ENCODE measurements around the gene MAP2K7. TPM values are rescaled to one million over a fixed set of nuclear protein-coding genes. Genes with fewer than 3 reads are reported as not detected.

The MAP2K7 gene
- total RNA-seq, 1 experiment from 2014 or later, result 39.4 TPM

GRCh38 chr19:7943444-7944176 is 39.9 kb downstream of the MAP2K7 start, which contains the start of gene TIMM44 (continued):
- peak; percentile 64; the same call in 1 of the 2 replicates for TF ChIP-seq FOXK1 (CRISPR knock-in tag; IDR thresholded peaks at IDR 0.05)
- TF ChIP-seq IRF1 (CRISPR knock-in tag; IDR thresholded peaks at IDR 0.05), result no peak
- TF ChIP-seq CDX4 (CRISPR knock-in tag; IDR thresholded peaks at IDR 0.05; ENCODE audit: borderline replicate concordance), result no peak
- TF ChIP-seq, protein P1, sequence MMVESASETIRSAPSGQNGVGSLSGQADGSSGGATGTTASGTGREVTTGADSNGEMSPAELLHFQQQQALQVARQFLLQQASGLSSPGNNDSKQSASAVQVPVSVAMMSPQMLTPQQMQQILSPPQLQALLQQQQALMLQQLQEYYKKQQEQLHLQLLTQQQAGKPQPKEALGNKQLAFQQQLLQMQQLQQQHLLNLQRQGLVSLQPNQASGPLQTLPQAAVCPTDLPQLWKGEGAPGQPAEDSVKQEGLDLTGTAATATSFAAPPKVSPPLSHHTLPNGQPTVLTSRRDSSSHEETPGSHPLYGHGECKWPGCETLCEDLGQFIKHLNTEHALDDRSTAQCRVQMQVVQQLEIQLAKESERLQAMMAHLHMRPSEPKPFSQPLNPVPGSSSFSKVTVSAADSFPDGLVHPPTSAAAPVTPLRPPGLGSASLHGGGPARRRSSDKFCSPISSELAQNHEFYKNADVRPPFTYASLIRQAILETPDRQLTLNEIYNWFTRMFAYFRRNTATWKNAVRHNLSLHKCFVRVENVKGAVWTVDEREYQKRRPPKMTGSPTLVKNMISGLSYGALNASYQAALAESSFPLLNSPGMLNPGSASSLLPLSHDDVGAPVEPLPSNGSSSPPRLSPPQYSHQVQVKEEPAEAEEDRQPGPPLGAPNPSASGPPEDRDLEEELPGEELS (CRISPR knock-in tag; IDR thresholded peaks at IDR 0.05), result peak; percentile 22; the same call in 1 of the 2 replicates
- TF ChIP-seq ZNF416 (CRISPR knock-in tag; IDR thresholded peaks at IDR 0.05), result peak; percentile 4; the same call in 1 of the 2 replicates
- no peak for TF ChIP-seq ZNF121 (CRISPR knock-in tag; IDR thresholded peaks at IDR 0.05)
- TF ChIP-seq FOXP1 (CRISPR knock-in tag; IDR thresholded peaks at IDR 0.05; ENCODE audit: borderline replicate concordance), result peak; percentile 69
- TF ChIP-seq MXD4 (CRISPR knock-in tag; IDR thresholded peaks at IDR 0.05; ENCODE audit: borderline replicate concordance), result no peak
- TF ChIP-seq HMGXB4 (CRISPR knock-in tag; IDR thresholded peaks at IDR 0.05), result peak; percentile 42; the same call in 1 of the 2 replicates
- no peak for TF ChIP-seq KAT7 (CRISPR knock-in tag; IDR thresholded peaks at IDR 0.05; ENCODE audit: borderline replicate concordance)
- TF ChIP-seq, protein P2, sequence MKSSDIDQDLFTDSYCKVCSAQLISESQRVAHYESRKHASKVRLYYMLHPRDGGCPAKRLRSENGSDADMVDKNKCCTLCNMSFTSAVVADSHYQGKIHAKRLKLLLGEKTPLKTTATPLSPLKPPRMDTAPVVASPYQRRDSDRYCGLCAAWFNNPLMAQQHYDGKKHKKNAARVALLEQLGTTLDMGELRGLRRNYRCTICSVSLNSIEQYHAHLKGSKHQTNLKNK (CRISPR knock-in tag; IDR thresholded peaks at IDR 0.05), result no peak
- peak; percentile 76 for TF ChIP-seq TP53 (CRISPR knock-in tag; IDR thresholded peaks at IDR 0.05)
- peak; percentile 95 for TF ChIP-seq MAX (CRISPR knock-in tag; IDR thresholded peaks at IDR 0.05)
- TF ChIP-seq RORB (CRISPR knock-in tag; IDR thresholded peaks at IDR 0.05), result no peak
- no peak for TF ChIP-seq PREB (CRISPR knock-in tag; IDR thresholded peaks at IDR 0.05; ENCODE audit: borderline replicate concordance)
- TF ChIP-seq JUN (CRISPR knock-in tag; IDR thresholded peaks at IDR 0.05), result 0 out of 2 replicates have a peak, but pooled peaks have one; percentile 53

DNA sequence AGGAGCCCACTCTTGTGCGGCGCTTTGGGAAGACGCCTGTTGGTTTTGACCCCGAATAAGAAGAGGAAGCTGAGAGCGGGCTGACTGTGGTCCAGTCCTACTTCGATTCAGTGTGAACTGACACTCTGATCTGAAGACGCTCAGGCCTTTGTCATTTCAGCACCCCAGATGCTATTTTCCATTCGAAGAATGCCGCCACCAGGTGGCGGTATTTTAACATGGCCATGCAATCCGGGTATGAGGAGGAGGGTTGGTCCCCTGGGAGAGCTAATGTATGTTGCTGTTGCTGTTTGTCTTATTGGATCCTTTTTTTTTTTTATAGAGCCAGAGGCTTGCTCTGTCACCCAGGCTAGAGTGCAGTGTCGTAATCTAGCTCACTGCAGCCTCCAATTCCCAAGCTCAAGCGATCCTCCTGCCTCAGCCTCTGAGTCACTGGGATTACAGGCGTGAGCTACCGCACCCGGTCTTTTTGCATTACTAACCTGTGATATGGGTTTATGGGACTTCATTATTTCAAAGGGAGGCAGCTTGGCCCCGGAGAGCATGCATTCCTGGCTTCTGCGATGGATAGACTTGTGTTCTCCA is 40.6 kb downstream of the MAP2K7 start:
- peak; percentile 82 for TF ChIP-seq CTCF (IDR thresholded peaks at IDR 0.05)
- TF ChIP-seq CREB1 (CRISPR knock-in tag; IDR thresholded peaks at IDR 0.05), result no peak
- TF ChIP-seq MLX (CRISPR knock-in tag; IDR thresholded peaks at IDR 0.05), result no peak
- TF ChIP-seq RORB (CRISPR knock-in tag; IDR thresholded peaks at IDR 0.05), result 0 out of 2 replicates have a peak, but pooled peaks have one; percentile 48
- no peak for TF ChIP-seq E2F1 (CRISPR knock-in tag; IDR thresholded peaks at IDR 0.05)
- no peak for TF ChIP-seq NFE2L1 (CRISPR knock-in tag; IDR thresholded peaks at IDR 0.05)
- TF ChIP-seq SMAD4 (CRISPR knock-in tag; IDR thresholded peaks at IDR 0.05), result no peak
- peaks cover 8% of the 10 kb centered on the region; the same call in 1 of the 2 replicates for H3K4me1 Mint-ChIP-seq
- H3K9me3 Mint-ChIP-seq, result no peaks in the 10 kb centered on the region
- peak overlapping the region; percentile 99 for H3K27ac Mint-ChIP-seq
- DNase-seq (ENCODE audit: low spot score) (peak; percentile 87), ATAC-seq (peak; percentile 32)
- peak overlapping the region; percentile 88 for H3K4me3 Mint-ChIP-seq
- ChIA-PET CTCF (interaction anchor here (0.6 to 4.5 kb wide), 58 partner anchors 8 to 624 kb away, joined by 3 to 90 read pairs (median 5); partner anchors contain the start of genes CERS4, CTXN1, ELAVL1 and FBN3), POLR2A (interaction anchor here (0.5 to 2.1 kb wide), 19 partner anchors 9 to 551 kb away, joined by 3 to 13 read pairs (median 4); partner anchors contain the start of genes CTXN1, ELAVL1 and SNAPC2)
- peaks cover 2% of the 10 kb centered on the region; the same call in 1 of the 2 replicates for H3K27me3 Mint-ChIP-seq (ENCODE audit: low read depth)
- H3K36me3 Mint-ChIP-seq, result peaks cover 23% of the 10 kb centered on the region
